ENCODE results near the gene PRR36. TPM values are rescaled to one million over a fixed set of nuclear protein-coding genes. Genes with fewer than 3 reads are reported as not detected.

PRR36 gene
- total and polyA plus RNA-seq, 10 of the 15 experiments (the other 5 are each of a cell fraction or from before 2014, with no cell fraction given): 0.04 TPM; not detected in 9

DNA sequence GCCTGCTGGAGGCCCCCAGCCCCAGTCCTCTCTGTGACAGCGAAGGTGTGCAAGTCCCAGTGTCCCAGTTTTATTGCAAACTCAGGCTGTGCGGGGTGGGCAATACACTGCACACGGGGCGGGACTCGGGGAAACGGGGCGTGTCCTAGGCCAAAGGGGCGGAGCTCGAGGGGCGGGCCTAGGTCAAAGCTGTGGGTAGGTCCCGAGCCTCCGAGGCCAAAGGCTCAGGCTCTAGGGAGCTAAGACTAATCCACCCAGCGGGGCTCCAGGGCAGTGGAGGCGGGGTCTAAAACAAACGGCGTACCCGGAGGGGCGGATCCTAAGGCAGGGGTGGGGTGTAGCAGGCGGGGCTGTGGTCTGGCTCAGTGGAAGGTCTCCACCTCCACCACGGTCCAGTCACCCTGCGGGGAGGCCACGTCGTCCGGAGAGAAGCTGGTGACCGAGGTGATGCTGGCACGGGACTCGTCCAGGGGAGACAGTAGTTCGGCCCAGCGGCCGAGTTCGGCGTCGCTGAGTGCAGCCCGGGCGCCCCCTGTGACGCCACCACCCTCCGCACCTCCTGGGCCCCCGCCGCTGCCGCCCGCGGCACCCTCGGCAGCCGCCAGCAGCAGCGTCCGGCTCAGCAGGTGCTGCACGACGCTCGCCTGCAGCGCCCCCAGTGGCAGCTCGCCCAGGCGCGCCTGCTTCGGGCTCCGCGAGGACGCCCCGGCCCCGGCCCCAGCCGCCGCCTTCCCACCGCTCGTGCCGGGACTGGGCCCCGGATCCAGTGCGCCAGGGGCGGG is 5.3 kb downstream of the PRR36 start (continued):
- TF ChIP-seq, protein P1, sequence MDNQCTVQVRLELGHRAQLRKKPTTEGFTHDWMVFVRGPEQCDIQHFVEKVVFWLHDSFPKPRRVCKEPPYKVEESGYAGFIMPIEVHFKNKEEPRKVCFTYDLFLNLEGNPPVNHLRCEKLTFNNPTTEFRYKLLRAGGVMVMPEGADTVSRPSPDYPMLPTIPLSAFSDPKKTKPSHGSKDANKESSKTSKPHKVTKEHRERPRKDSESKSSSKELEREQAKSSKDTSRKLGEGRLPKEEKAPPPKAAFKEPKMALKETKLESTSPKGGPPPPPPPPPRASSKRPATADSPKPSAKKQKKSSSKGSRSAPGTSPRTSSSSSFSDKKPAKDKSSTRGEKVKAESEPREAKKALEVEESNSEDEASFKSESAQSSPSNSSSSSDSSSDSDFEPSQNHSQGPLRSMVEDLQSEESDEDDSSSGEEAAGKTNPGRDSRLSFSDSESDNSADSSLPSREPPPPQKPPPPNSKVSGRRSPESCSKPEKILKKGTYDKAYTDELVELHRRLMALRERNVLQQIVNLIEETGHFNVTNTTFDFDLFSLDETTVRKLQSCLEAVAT (IDR thresholded peaks at IDR 0.05): no peak
- TF ChIP-seq ZNF217 (IDR thresholded peaks at IDR 0.05) (peak; percentile 82), NRF1 (conservative IDR thresholded peaks at IDR 0.05; ENCODE audit: low read depth, low read length) (no peak), NFYA (IDR thresholded peaks at IDR 0.05; ENCODE audit: borderline replicate concordance, low read depth, low read length) (no peak), CREB1 (IDR thresholded peaks at IDR 0.05; ENCODE audit: low read depth) (peak; percentile 65; the same call in 1 of the 2 replicates)
- TF ChIP-seq, protein P2, sequence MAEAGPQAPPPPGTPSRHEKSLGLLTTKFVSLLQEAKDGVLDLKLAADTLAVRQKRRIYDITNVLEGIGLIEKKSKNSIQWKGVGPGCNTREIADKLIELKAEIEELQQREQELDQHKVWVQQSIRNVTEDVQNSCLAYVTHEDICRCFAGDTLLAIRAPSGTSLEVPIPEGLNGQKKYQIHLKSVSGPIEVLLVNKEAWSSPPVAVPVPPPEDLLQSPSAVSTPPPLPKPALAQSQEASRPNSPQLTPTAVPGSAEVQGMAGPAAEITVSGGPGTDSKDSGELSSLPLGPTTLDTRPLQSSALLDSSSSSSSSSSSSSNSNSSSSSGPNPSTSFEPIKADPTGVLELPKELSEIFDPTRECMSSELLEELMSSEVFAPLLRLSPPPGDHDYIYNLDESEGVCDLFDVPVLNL (IDR thresholded peaks at IDR 0.05; ENCODE audit: low read depth, low read length): no peak

DNA sequence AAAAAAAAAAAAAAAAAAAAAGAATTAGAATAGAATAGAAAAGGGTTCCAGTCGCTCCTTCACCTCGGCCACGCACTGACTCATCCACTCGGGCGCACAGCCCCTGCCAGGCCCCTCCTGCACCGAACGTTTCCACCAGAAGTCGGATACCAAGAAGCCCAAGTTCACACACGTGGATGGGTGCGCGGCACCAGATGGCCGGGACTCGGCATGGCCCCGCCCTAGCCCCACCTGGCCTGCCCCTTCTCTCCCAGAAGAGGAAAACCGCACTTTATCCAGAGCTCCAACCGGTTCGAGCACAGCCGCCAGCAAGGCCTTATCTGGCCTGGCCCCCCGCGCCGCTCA is 5.9 kb downstream of the PRR36 start:
- Histone ChIP-seq H3K27me3 (replicated peaks in 1 of 2; ENCODE audit: control insufficient read depth in 2 of 2, insufficient read depth in 2 of 2, low read length in 1 of 2) (peaks cover 5 to 9% of the 10 kb centered on the region in 2 experiments; a peak in 3 of 4 replicates), H3K4me2 (ENCODE audit: control insufficient read depth, insufficient read depth) (peak overlapping the region; percentile 95), H3K79me2 (ENCODE audit: control insufficient read depth, insufficient read depth, low read length) (no peaks in the 10 kb centered on the region), H3K36me3 (ENCODE audit: control insufficient read depth in 2 of 2, insufficient read depth in 2 of 2, low read length in 1 of 2) (no peaks in the 10 kb centered on the region), H2AFZ (ENCODE audit: control insufficient read depth, low read depth, low read length) (no peak overlapping the region), H3K27ac (ENCODE audit: control insufficient read depth, insufficient read depth) (no peak overlapping the region), H3K4me1 (ENCODE audit: control insufficient read depth, insufficient read depth, low read length) (peaks cover 12% of the 10 kb centered on the region; the same call in 1 of the 2 replicates), H3K9me3 (replicated peaks; ENCODE audit: control insufficient read depth, insufficient read depth, low read length) (no peaks in the 10 kb centered on the region; the same call in 2 of the 3 replicates), H4K20me1 (ENCODE audit: control insufficient read depth, insufficient read depth) (no peaks in the 10 kb centered on the region), H3K4me3 (no peak overlapping the region), H3K9ac (ENCODE audit: control insufficient read depth, insufficient read depth, low read length) (no peak overlapping the region)
- WGBS (ENCODE audit: insufficient coverage, insufficient replicate concordance, low lambda C conversion rate, missing lambda C conversion rate): 27% methylated on average over 21 of the region's 21 CpGs
- no TSS peak for BruUV-seq (replicated peaks)
- CTCF ChIA-PET: interaction anchor here (0.8 to 2.0 kb wide), 11 partner anchors 9 to 238 kb away, joined by 3 to 19 read pairs (median 4); partner anchors contain the start of genes PET100, SNAPC2 and TIMM44
- intact Hi-C loops (cut with micrococcal nuclease; ENCODE audit: unreplicated experiment): loop anchor here (2.0 kb wide), 1 partner anchor 35 kb away; the partner anchor contains the start of gene MAP2K7
- in situ Hi-C loops (cut with MboI): no loop called here
- POLR2A ChIA-PET: interaction anchor here (1.8 kb wide), 1 partner anchor 52 kb away, joined by 4 read pairs; the partner anchor contains the start of gene SNAPC2
- FAIRE-seq (no peak), ATAC-seq (no peak), DNase-seq (ENCODE audit: low read depth, low spot score) (no peak)
- no peak for TF ChIP-seq SIN3A (IDR thresholded peaks at IDR 0.05; ENCODE audit: low read depth, low read length)
- no peak for TF ChIP-seq CHD2 (IDR thresholded peaks at IDR 0.05; ENCODE audit: borderline replicate concordance, low read depth, low read length)
- no peak for TF ChIP-seq BRCA1 (IDR thresholded peaks at IDR 0.05; ENCODE audit: low read depth, low read length)
- no peak for TF ChIP-seq SMARCA5 (IDR thresholded peaks at IDR 0.05)
- no peak for TF ChIP-seq RBBP5 (conservative IDR thresholded peaks at IDR 0.05)
- no peak for TF ChIP-seq BACH1 (IDR thresholded peaks at IDR 0.05; ENCODE audit: borderline replicate concordance)
- TF ChIP-seq DPF2 (IDR thresholded peaks at IDR 0.05): no peak
- no peak for TF ChIP-seq RAD21 (IDR thresholded peaks at IDR 0.05; ENCODE audit: insufficient read depth, low read depth, low read length)
- SMC1A ChIA-PET (ENCODE audit: uncharacterized antibody, unreplicated experiment): no interaction called here
- RAD21 ChIA-PET (ENCODE audit: unreplicated experiment): interaction anchor here (1.1 to 1.7 kb wide), 3 partner anchors 35 to 300 kb away, joined by 4 to 8 read pairs (median 7); partner anchors contain the start of genes MAP2K7 and SNAPC2
